ENCODE data around the gene TSHZ2. TPM values are rescaled to one million over a fixed set of nuclear protein-coding genes. Genes with fewer than 3 reads are reported as not detected.

The TSHZ2 gene
- total and polyA plus RNA-seq, 2 donors (not counting 3 experiments of a cell fraction or from before 2014, with no cell fraction given), result not detected

GRCh38 chr20:53298911-53299310 lies 326.8 kb downstream of the TSHZ2 start:
- Histone ChIP-seq H3K9me3 (replicated peaks; ENCODE audit: control insufficient read depth, insufficient read depth, low read length) (no peaks in the 10 kb centered on the region), H3K9me1 (replicated peaks; ENCODE audit: control insufficient read depth, extremely low read depth, insufficient read depth, low read length) (no peaks in the 10 kb centered on the region), H3K4me3 (replicated peaks in 1 of 3; ENCODE audit: insufficient read depth in 1 of 3, low read depth in 1 of 3, low read length in 3 of 3) (no peak overlapping the region), H3K27ac (ENCODE audit: insufficient read depth, low read depth, low read length) (no peak overlapping the region), H3K27me3 (ENCODE audit: control insufficient read depth in 2 of 2, insufficient read depth in 2 of 2, low read length in 2 of 2) (no peaks in the 10 kb centered on the region), H3K9ac (replicated peaks; ENCODE audit: extremely low read depth, insufficient read depth, low read length) (no peak overlapping the region), H3K36me3 (ENCODE audit: control insufficient read depth in 2 of 2, extremely low read depth in 1 of 2, insufficient read depth in 2 of 2, low read length in 2 of 2) (no peaks in the 10 kb centered on the region), H3K4me2 (ENCODE audit: insufficient read depth, low read length) (no peak overlapping the region), H4K20me1 (replicated peaks; ENCODE audit: control insufficient read depth, extremely low read depth, insufficient read depth, low read length) (no peaks in the 10 kb centered on the region), H2AFZ (ENCODE audit: low read depth, low read length) (no peak overlapping the region), H3K4me1 (ENCODE audit: control insufficient read depth, extremely low read depth, insufficient read depth, low read length) (no peaks in the 10 kb centered on the region), H3K79me2 (ENCODE audit: control insufficient read depth, insufficient read depth, low read length) (no peaks in the 10 kb centered on the region)
- intact Hi-C loops (cut with micrococcal nuclease) (no loop called here), dilution Hi-C loops (cut with MboI; ENCODE audit: extremely low pct_ligation_motif_present, low sequenced_read_pairs) (no loop called here)
- no peak for TF ChIP-seq MYC (IDR thresholded peaks at IDR 0.05; ENCODE audit: low read depth, low read length)
- TF ChIP-seq CTCF (IDR thresholded peaks at IDR 0.05; ENCODE audit: extremely low read depth in 1 of 2, insufficient read depth in 1 of 2, low read depth in 1 of 2, low read length in 2 of 2), result no peak
- TF ChIP-seq MAX (IDR thresholded peaks at IDR 0.05; ENCODE audit: insufficient read depth, insufficient read length), result no peak
- no peak for TF ChIP-seq POLR2AphosphoS5 (IDR thresholded peaks at IDR 0.05; ENCODE audit: insufficient read depth, low read depth, low read length)
- no peak for TF ChIP-seq EZH2 (IDR thresholded peaks at IDR 0.05; ENCODE audit: borderline replicate concordance, low read depth, low read length, severe bottlenecking)
- TF ChIP-seq GATA2 (IDR thresholded peaks at IDR 0.05; ENCODE audit: insufficient read depth, insufficient read length, low read depth, low read length), result no peak
- TF ChIP-seq JUN (IDR thresholded peaks at IDR 0.05; ENCODE audit: borderline replicate concordance, insufficient read depth, insufficient read length, low read depth), result no peak
- TF ChIP-seq FOS (IDR thresholded peaks at IDR 0.05; ENCODE audit: borderline replicate concordance, insufficient read depth, low read length), result no peak
- TF ChIP-seq POLR2A (IDR thresholded peaks at IDR 0.05; ENCODE audit: low read depth, low read length), result no peak
- no peak for DNase-seq (ENCODE audit: low read depth, low spot score)
- ChIA-PET CTCF (no interaction called here), POLR2A (no interaction called here)
- no TSS peak for BruUV-seq (replicated peaks)
- no peak for FAIRE-seq
